Cortex of kidney (tissue), 1 donor: ENCODE measurements around the gene CFAP126.
"Not testable (repeated sequence)": the region's sequence is repeated elsewhere in the genome, so short reads cannot be mapped to it uniquely, and the experiment has no call there.

Source experiments
- DNase-seq: peaks from one replicate; lab custom pipeline; 2025; lab: John Stamatoyannopoulos, UW

CFAP126 gene

GRCh38 chr1:161381707-161382106, 14.0 kb upstream of the CFAP126 start:
- no peak for DNase-seq

DNA sequence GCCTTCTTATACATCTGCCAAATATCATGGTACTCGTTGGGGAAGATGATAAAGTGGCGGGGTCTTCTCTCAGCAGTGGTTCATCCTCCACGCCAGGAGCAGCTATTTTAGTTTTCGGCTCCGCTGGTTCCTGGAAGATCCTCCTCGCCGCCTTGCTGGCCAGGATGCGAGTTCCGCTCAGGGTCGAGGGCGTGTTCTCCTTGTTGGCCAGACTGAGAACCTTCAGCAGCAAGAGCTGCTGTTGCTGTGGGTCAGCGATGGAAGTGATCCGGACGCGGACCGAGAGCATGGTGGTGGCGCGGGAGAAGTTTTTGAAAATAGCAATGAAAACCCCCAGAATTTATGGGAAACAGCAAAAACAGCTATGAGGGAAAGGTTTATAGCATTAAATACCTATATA, 11.4 kb upstream of the CFAP126 start:
- DNase-seq, result no peak

- DNase-seq, result no peak
Observed at GRCh38 chr1:161378014-161378413, 10.3 kb upstream of the CFAP126 start.

- no peak for DNase-seq
Observed at GRCh38 chr1:161374373-161374772, 6.7 kb upstream of the CFAP126 start.

DNA sequence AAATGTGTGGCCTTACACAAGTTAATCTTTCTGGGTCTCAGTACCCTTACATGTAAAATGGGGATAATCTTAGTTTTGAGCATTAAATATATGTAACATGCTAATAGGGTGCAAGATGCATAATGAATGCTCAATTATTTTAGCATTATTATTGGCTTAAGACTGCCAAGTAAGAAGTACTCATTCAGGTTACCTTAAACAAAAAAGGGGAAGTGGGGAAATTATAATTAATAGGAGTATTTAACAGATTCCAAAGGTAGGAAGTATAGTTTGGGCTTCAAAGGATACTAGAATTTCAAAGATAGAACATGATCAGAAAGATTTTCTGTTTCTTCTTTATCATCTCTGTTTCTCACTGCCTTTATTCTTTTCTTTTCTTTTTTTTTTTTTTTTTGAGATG, 5.8 kb upstream of the CFAP126 start:
- DNase-seq, result no peak

DNA sequence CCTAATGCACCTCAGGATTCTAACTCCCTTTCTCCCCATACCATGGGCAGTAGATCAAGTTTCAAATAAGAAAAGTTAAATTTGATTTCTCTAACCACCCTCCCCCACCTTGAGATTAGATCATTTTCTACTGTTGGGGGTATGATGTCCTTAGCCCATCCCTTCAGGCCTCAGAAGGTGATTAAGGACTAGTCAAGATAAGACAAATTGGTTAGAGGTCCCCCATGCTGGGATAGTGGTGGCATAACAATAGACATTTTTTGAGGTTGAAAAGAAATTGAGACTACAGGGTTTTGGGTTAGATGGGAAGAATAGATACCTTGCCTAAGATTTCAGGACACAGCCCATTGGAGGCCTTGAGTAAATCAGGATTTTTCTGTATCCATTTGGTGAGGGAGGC, 2.5 kb downstream of the CFAP126 start:
- DNase-seq, result no peak

DNA sequence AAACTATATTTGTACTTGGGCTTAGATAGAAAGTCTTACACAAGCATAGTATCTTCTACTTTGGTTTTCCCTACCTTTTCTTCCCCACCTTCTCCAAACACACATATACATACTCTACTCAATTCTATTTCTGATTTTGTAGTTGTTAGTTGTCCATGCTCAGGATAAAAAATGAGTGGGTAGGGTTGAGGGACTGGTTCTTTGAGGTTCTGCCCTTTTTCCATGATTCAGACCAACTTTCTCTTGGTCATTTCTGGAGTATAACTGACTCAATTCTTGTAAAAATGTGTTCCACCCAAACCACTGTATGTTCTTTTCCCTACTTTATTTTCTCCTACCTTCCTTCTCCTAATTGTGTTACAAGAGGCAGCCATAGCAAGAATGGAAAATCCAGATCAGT, 3.3 kb downstream of the CFAP126 start:
- DNase-seq, result no peak

DNA sequence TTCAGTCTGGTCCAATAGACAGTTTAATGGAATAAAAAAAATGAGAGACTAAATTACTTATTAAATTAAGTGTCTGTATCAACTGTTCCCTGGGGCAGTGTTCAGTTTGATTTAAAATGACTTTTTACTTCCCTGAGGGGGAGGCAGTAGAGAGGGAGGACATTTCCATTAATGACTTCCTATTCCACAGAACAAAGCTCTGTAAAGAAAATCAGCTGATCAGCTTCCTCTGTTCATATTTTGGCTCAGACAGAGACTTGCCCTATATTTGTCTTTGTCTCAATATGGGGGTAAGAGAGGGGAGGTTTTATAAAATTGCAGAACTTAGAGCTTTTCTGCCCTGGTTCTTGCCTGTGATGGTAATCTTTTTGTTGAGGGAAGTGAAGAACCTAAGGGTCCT, 8.4 kb downstream of the CFAP126 start:
- no peak for DNase-seq

- no peak for DNase-seq
Observed at GRCh38 chr1:161357073-161357472, 10.6 kb downstream of the CFAP126 start.

GRCh38 chr1:161351482-161351881, 16.2 kb downstream of the CFAP126 start:
- DNase-seq, result no peak

DNA sequence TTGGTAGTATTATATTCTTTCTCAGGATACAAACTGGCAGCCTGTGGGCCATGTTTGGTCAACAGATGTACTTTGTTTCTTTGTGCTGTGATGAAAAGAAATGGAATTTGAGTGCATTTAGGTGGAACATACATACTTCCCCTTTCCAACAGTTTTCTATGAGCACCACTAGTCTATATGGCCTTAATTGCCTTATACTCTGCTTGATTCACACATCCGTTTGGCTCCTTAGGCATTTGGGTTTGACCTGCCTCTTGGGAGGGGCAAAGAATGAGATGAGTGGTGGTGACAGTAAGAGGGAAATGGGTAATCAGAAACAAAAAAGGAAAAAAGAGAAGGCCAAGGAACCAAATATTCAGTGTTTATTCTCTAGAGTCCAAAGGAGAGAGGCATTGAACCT, 17.0 kb downstream of the CFAP126 start:
- DNase-seq, result no peak

DNA sequence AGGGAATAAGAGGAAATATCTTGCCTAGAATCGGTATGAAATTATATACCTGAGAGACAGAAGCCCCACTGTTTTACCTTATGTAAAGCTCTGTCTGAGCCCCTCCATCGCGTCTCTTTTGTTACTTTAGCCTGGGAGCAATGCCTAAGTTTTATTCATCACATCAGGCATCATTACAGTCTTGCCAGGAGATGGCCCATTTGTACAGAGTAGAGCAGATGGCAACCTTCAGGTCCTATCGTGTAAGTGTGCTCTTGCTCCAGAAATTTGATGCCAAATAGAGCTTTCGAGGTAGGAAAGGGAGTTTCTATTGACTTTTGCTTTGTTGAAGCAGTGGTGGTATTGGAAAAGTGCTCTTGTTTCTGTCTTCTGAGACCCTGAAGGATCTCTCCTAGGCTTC, 24.9 kb downstream of the CFAP126 start:
- no peak for DNase-seq

DNA sequence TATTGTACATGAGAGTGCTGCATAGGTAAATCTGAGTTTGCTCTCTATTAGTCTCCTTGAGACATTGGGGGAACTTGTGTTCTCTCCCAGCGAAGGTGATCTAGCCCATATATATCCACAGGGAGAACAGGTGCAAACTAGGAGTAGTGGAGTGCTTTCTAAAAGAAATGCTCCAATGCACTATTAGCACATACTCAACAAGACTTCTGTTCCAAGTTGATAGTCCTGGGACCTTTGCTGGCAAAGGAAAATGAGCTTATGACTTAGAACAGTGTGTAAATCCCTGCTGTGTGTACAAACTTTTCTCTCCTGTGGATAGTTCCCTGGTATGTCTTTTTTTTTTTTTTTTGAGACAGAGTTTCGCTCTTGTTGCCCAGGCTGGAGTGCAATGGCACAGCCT, 25.5 kb downstream of the CFAP126 start:
- no peak for DNase-seq

- no peak for DNase-seq
Observed at GRCh38 chr1:161335796-161336195, 31.9 kb downstream of the CFAP126 start.

GRCh38 chr1:161333166-161333565, 34.5 kb downstream of the CFAP126 start:
- no peak for DNase-seq

GRCh38 chr1:161330346-161330745, 37.3 kb downstream of the CFAP126 start:
- DNase-seq, result no peak

DNA sequence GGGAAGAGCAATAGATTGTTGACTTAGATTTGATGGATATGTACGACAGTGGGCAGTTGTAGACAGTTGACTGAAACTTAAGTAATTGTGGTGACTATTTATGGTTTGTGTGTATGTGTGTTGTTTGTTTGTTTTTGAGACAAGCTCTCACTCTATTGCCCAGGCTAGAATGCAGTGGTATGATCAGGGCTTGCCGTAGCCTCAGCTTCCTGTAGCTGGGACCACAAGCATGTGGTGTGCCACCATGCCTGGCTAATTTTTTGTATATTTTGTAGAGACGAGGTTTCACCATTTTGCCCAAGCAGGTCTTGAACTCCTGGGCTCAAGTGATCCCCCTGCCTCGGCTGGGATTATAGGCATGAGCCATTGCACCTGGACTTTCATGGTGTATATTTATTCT, 43.7 kb downstream of the CFAP126 start:
- no peak for DNase-seq

GRCh38 chr1:161315841-161316674, 51.6 kb downstream of the CFAP126 start:
- DNase-seq, result not testable (repeated sequence)
